ENCODE measurements around the gene RDH16. TPM values are rescaled to one million over a fixed set of nuclear protein-coding genes. Genes with fewer than 3 reads are reported as not detected.

Gene RDH16
- total RNA-seq, 4 donors from 2014 or later: 0.29 to 2.1 (median 1.3) TPM

- Histone ChIP-seq H3K4me1 (no peaks in the 10 kb centered on the region), H3K27ac (no peak overlapping the region), H3K27me3 (no peaks in the 10 kb centered on the region), H3K9me3 (no peaks in the 10 kb centered on the region), H3K36me3 (no peaks in the 10 kb centered on the region), H3K4me3 (no peak overlapping the region)
- intact Hi-C loops (cut with DNase I; ENCODE audit: low total_unique reads): no loop called here
- TF ChIP-seq POLR2A (IDR thresholded peaks at IDR 0.05) (no peak), CTCF (IDR thresholded peaks at IDR 0.05) (no peak)
- no peak for DNase-seq
Measured at GRCh38 chr12:56953314-56953713, 4.1 kb downstream of the RDH16 start.

- no peaks in the 10 kb centered on the region for H3K9me3 ChIP-seq
- H3K36me3 ChIP-seq: no peaks in the 10 kb centered on the region
- TF ChIP-seq POLR2A (IDR thresholded peaks at IDR 0.05): no peak
- no peak for TF ChIP-seq CTCF (IDR thresholded peaks at IDR 0.05)
- no peak for DNase-seq
- intact Hi-C loops (cut with DNase I; ENCODE audit: low total_unique reads): no loop called here
- H3K27me3 ChIP-seq: no peaks in the 10 kb centered on the region
- no peaks in the 10 kb centered on the region for H3K4me1 ChIP-seq
- H3K27ac ChIP-seq: no peak overlapping the region
- no peak overlapping the region for H3K4me3 ChIP-seq
Measured at GRCh38 chr12:56951582-56952339, 5.6 kb downstream of the RDH16 start.

- intact Hi-C loops (cut with DNase I; ENCODE audit: low total_unique reads): no loop called here
- no peak overlapping the region for H3K4me3 ChIP-seq
- no peak for DNase-seq
- no peak for TF ChIP-seq POLR2A (IDR thresholded peaks at IDR 0.05)
- no peak for TF ChIP-seq CTCF (IDR thresholded peaks at IDR 0.05)
- no peaks in the 10 kb centered on the region for H3K36me3 ChIP-seq
- no peak overlapping the region for H3K27ac ChIP-seq
- no peaks in the 10 kb centered on the region for H3K27me3 ChIP-seq
- no peaks in the 10 kb centered on the region for H3K4me1 ChIP-seq
- H3K9me3 ChIP-seq: no peaks in the 10 kb centered on the region
Measured at GRCh38 chr12:56948881-56949280, 8.5 kb downstream of the RDH16 start.

GRCh38 chr12:56948457-56948777 is 9.0 kb downstream of the RDH16 start:
- intact Hi-C loops (cut with DNase I; ENCODE audit: low total_unique reads): no loop called here
- Histone ChIP-seq H3K27me3 (no peaks in the 10 kb centered on the region), H3K36me3 (no peaks in the 10 kb centered on the region), H3K4me3 (no peak overlapping the region), H3K9me3 (no peaks in the 10 kb centered on the region), H3K4me1 (no peaks in the 10 kb centered on the region), H3K27ac (no peak overlapping the region)
- no peak for DNase-seq
- TF ChIP-seq POLR2A (IDR thresholded peaks at IDR 0.05): no peak
- TF ChIP-seq CTCF (IDR thresholded peaks at IDR 0.05): no peak

- intact Hi-C loops (cut with DNase I; ENCODE audit: low total_unique reads): no loop called here
- TF ChIP-seq POLR2A (IDR thresholded peaks at IDR 0.05): no peak
- peak in 1 of 4 experiments; percentile 34 for TF ChIP-seq CTCF (IDR thresholded peaks at IDR 0.05)
- DNase-seq: no peak
- Histone ChIP-seq H3K9me3 (no peaks in the 10 kb centered on the region), H3K27me3 (no peaks in the 10 kb centered on the region), H3K27ac (no peak overlapping the region), H3K36me3 (no peaks in the 10 kb centered on the region), H3K4me3 (no peak overlapping the region), H3K4me1 (no peaks in the 10 kb centered on the region)
Measured at GRCh38 chr12:56947633-56948456, 9.6 kb downstream of the RDH16 start.
